Measurements from ENCODE around the gene BTBD2.
"Not testable (repeated sequence)": the region's sequence is repeated elsewhere in the genome, so short reads cannot be mapped to it uniquely, and the experiment has no call there.

BTBD2 gene

DNA sequence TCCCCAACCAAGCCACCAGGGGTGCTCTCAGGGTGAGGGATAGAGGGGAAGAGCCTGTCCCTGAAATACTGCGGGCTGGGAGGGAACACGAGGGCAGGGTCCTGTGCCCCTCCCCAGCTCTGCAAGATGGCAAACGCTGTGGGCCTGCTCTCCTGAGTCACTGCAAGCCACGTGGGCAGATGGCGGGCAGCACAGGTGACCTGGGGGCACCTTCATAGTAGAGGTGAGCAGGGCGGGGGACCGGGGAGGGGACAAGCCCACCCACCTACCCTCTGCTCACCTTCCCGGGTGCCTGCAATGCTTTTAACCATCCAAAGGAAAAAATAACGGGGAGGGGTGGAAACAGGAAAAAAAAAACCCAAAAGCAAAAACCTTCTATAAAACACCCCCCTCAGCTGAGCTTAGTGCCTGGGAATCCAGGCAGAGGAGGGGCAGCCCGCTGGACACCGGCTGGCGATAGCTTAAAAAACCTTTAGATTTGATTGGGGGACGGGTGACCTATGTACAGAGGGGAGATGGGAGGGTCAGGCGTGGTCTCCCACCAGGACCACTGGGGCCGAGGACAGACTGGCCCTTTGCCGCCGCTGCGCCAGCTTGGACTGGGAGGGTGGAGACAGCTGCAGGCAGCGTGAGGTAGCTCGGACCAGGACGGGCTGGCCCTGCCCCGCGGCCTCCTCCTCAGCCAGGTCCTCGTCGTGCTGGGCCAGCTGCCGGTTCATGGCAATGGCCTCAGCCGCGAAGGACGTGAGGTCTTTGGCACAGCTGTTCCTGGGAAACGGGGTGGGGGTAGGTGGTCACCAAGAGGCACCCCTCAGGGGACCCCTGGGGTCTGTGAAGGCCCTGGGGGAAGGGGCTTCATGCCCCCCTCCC is 23.8 kb upstream of the BTBD2 start:
- DNase-seq: no peak

GRCh38 chr19:2038284-2039088 is 23.0 kb upstream of the BTBD2 start:
- DNase-seq: no peak

- DNase-seq: no peak
These were observed 22.2 kb upstream of the BTBD2 start for GRCh38 chr19:2037651-2038255.

DNA sequence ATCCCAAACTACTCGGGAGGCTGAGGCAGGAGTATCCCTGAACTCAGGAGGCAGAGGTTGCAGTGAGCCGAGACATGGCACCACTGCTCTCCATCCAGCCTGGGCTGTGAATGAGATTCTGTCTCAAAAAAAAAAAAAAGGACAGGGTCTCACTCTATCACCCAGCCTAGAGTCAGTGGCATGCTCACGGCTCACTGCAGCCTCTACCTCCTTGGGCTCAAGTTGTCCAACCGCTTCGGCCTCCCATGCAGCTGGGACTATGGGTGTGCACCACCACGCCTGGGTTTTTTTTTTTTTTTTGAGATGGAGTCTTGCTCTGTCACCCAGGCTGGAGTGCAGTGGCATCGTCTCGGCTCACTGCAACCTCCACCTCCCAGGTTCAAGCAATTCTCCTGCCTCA is 20.9 kb upstream of the BTBD2 start:
- no peak for DNase-seq

DNA sequence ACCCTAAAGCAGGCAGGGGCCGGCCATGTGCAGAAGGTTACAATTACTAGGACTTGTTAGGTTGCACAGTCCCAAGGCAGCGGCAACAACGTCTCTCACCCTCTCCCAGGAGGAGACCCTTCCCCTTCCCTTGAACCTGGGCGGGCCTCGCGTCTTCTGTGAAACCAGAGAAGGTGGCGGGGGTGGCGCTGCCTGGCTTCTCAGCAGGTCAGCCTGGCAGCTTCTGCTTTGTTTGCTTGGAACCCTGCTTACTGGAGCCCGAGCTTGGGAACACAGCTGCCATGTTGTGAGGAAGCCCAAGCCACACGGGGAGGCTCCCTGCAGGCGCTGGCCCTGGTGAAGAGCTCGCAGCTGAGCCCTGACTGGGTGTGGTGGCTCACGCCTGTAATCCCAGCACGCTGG is 20.1 kb upstream of the BTBD2 start:
- DNase-seq: no peak

DNA sequence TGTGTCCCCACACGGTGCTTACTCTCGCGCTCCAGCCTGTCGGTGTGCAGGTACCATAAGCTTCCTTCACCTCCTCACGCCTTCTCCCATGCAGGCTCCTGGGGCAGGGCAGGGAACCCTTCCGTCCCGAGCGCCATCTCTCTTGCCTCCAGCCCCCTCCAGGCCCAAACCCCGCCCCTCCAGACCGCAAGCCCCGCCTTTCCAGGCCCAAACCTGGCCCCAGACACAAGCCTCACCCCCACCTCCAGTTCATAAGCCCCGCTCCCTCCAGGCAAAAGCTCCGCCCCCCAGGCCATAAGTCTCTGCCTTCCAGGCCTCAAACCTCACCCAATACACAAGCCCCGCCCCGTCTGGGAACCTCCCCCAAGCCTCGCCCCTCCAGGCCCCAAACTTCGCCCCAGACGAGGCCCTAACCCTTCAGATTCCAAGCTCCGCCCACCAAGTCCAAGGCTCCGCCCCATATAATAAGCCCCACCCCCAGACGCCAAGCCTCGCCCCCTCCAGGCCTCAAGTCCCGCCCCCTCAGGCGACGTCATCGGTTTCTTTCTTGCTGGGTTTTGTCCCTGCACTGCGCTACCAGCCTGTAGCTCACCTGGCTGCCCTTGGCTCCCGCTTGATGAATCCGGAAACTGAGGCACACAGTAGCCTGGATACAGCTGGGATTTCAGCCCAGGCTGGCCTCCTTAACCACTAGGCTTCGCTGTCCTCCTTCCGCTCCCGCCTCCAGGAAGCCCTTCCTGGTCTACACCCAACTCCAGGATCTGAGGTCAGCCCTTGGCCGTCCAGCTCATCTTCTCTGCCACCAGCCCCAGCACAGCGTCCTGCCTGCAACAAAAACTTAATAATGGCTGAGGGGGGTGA is 19.4 kb upstream of the BTBD2 start:
- no peak for DNase-seq

GRCh38 chr19:2034253-2034652 is 18.7 kb upstream of the BTBD2 start:
- DNase-seq: not testable (repeated sequence)

DNA sequence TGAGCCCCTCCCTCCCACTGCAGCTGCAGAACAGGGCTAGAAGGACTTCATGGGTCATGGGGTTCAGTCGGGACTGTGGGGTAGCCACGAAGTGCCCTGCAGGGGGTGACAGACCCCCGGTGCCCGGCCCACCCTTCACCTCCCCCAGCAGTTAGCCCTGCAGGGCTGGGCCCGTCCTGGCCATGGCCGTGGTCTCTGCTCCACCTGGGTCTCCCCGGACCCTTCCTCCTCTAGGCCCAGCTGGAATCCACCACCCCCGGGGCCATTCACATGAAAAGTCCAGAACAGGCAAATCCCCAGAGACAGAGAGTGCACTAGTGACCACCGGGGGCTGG is 18.3 kb upstream of the BTBD2 start:
- no peak for DNase-seq

DNA sequence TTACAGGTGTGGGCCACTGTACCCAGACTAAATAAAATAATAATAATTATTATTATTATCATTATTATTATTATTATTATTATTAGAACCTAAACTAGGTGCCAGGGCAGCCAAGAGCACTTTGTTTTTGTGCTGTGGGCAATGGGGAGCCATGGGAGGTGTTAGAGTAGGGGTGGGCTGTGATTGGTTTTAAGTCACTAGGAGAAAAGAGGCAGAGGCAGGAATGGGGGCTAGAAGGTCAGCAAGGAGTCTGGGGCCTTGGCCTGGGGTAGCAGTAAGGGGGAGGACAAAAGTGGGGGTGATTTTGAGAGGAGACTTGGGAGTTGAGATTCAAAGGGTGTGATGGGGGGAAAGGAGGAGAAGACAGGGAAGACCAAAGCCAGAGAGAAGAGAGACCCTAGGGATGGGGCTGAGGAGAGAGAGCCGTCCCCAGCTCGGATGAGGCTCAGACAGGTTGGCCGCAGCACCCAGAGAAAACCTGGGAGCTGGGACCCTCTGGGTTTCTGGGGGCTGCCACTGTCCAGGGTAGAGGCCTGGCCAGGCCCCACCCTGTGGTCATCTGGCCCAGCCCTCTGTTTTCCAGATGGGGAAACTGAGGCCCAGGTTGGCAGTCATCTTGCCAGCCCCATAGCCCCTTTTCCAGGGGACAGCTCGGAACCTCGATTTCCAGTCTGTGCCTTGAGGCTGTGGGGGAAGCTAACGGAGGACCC is 17.8 kb upstream of the BTBD2 start:
- DNase-seq: no peak

DNA sequence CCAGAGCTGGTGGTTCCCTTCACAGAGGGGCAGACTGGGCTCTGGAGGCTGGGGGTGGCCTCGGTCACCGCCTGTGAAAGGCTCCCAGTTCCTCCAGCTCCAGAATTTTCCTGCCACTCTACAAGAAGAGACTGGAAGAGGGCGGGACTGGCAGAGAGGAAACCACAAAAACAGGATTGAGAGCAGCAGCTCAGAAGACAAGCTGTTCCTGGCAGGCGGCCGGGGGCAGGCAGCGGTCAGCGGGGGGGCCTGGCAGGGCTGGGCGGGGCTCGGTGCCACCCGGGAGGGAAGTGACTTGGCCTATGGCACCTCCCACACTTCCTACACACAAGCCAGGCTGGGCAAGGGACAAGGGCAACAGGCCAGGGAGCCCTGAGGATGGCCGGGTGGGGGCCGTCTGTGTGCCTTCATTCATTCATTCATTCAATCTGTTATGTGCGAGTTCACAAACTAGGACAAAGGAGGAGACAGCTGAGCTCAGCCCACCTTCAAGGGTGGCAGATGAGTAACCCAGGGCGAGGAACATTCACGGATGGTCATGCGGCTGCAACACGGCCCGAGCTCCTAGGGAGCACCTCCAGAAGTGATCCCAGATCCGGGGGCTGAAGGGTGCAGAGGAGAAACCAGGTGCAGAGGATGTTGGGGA is 16.9 kb upstream of the BTBD2 start:
- no peak for DNase-seq

- DNase-seq: no peak
These were observed 11.8 kb upstream of the BTBD2 start for GRCh38 chr19:2027361-2027760.

- DNase-seq: no peak
These were observed 11.3 kb upstream of the BTBD2 start for GRCh38 chr19:2026770-2027169.

- DNase-seq: no peak
These were observed 6.8 kb upstream of the BTBD2 start for GRCh38 chr19:2022289-2022688.

GRCh38 chr19:2021453-2022140 is 6.1 kb upstream of the BTBD2 start:
- DNase-seq: no peak

DNA sequence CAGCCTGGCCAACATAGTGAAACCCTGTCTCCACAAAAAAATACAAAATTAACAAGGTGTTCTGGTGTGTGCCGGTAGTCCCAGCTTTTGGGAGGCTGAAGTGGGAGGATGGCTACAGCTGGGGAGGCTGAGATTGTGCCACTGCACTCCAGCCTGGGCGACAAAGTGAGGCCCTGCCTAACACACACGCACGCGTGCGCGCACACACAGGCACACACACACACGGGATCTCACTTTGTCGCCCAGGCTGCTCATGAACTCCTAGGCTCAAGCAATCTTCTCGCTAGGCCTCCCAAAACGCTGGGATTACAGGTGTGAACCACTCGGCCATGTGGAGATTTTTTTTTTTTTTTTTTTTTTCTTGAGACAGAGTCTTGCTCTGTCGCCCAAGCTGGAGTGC is 3.2 kb upstream of the BTBD2 start:
- DNase-seq: no peak

DNA sequence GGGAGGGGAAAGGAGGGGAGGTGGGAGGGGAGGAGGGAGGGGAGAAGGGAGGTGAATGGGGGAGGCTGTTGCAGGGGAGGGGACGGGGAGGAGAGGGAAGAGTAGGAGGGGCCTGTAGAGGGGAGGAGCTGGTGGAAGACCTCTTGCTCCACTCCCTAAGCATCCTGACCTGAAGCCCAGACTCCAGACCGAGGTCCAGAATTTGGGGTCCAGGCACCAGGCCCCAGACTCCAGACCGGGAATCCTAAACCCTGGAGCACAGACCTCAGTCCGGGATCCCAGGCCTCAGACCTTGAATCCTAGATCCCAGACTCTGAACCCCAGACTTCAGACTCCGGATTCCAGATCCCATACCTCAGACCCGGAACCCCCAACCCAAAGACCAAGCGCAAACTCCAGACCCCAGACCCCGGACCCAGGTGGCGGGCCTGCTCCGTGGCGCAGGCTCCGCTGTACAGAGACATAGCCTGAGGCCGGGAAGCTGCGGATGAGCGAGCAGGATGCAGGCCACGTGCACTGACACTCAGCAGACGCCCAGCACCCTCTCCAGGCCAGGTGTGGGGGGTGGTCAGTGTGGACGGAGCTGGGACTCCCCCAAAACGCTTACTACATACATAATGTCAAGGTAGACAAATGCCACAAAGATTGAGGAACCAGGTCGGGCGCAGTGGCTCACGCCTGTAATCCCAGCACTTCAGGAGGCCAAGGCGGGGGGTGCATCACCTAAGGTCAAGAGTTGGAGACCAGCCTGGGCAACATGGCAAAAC is 710 bp upstream of the BTBD2 start:
- DNase-seq: no peak

DNA sequence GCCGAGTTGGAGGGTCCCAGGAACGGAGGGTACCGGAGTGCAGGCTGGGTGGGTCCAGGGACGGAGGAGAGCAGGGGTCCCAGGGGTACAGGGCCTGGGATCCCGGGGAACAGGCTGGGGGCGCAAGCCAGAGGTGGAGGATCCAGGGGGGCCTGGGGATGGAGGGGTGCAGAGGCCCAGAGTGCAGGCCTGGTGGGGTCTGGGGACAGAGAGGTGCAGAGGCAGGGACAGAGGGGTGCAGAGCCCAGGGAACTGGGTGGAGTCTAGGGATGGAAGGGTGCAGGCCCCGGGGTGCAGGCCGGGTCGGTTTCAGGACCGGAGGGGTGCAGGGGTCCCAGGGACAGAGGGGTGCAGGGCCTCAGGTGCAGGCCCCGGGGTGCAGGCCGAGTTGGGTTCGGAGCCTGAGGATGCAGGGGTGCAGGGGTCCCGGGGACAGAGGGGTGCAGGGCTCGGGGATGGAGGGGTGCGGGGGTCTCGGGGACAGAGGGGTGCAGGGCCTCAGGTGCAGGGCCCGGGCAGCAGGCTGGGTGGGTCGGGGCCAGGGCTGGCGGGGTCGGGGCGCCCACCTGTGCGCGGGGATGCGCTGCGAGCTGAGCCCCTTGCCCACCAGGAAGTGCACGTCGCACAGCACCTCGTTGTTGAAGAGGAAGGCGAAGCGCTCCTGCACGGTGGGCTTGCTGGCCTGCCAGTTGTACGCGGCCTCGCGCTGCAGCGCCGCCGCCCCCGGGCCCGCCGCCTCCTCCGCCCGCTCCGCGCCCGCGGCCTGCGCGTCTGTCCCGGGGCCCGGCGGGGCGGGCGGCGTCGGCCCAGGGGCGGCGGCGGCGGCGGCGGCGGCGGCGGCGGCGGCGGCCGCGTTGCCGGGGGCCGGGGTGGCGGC is 545 bp downstream of the BTBD2 start:
- DNase-seq: no peak

DNA sequence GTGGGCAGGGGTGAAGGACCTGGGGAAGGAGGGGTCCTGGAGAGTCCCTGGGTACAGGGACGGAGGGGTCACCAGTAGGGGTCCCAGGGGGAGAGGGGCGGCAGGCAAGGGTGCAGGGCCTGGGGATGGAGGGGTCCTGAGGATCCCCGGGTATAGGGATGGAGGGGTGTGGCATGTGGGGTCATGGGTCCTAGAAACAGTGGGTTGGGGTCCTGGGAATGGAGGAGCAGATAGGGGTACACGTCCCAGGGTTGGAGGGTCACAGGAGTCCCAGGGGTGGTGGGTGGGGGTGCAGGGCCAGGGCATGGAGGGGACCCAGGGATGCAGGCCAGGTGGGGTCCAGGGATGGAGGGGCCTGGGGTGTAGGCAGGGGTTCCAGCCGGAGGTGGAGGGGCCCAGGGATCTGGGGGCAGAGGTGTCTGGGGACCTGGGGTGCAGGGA is 1.4 kb downstream of the BTBD2 start:
- no peak for DNase-seq

DNA sequence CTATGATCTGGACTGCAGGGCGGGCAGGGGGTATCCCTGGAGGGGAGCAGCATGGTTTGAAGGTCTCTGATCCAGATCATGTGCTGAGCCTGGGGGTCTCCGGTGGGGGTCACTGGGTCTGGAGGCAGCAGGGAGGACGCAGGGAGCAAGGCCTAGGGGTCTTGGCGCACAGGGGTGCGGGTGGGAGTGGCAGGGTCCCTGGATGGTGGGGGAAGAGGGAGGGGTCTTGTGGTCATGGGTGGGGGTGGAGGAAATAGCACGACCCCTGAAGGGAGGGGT is 1.9 kb downstream of the BTBD2 start:
- DNase-seq: no peak
